Ecto neural progenitor cell (in vitro differentiated cells): ENCODE measurements around the gene CDKL4.
"Not testable (repeated sequence)": the region's sequence is repeated elsewhere in the genome, so short reads cannot be mapped to it uniquely, and the experiment has no call there.

ENCODE experiments used
- DNase-seq: peaks from one replicate; pipeline ENCODE4 v3.0.0-alpha.2; 2018; ENCODE audit warnings: low spot score

The CDKL4 gene

GRCh38 chr2:39178756-39179155, 65.0 kb downstream of the CDKL4 start:
- DNase-seq: no peak

DNA sequence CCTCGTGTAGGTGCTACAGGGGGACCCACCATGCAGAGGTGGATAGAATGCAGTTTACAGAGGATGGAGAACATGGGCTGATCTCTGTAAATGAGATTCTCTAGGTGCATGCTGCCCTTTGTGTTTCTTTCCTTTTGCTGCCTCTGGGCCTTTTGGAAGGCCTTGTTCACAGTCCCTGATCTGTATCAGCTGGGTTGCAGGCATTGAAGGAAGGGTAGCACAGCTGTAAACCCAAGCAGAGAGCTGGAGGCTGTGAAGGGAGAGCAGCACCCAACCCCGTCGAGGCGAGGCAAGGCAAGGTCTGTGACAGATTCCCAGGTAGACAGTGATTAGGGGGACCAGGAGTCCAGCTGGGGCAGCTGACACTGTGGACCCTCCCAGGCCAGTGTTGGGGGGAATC, 66.8 kb downstream of the CDKL4 start:
- DNase-seq: no peak

- DNase-seq: no peak
These were observed 68.6 kb downstream of the CDKL4 start for GRCh38 chr2:39175026-39175812.

DNA sequence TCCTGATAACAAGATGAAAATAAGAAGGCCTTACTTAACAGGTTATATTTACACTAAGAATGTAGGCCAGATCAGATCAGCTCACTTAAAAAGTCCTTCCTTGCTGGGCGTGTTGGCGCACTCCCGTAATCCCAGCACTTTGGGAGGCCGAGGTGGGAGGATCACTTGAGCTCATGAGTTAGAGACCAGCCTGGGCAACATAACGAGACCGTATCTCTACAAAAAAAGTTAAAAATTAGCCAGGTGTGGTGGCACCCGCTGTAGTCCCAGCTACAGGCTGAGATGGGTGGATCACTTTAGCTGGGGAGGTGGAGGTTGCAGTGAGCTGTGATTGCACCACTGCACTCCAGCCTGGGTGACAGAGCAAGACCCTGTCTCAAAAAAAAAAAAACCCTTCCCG, 69.7 kb downstream of the CDKL4 start:
- no peak for DNase-seq

DNA sequence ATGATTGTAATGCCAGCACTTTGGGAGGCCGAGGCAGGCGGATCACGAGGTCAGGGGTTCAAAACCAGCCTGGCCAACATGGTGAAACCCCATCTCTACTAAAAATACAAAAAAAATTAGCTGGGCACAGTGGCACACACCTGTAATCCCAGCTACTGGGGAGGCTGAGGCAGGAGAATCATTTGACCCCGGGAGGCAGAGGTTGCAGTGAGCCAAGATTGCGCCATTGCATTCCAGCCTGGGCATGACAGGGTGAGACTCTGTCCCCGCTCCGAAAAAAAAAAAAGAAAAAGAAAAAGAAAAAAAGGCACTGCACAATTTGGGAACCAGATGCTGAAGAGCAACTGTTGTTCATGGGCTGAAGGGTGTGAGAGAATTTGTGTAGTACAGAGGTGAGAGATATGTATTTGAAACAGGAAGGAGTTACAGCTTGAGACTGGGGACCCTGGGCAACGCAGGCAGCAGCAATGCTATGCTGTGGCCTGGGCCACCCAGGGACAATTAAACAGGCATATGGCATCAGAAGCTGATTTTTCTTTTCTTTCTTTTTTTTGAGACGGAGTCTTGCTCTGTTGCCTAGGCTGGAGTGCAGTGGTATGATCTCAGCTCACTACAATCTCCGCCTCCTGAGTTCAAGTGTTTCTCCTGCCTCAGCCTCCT, 71.6 kb downstream of the CDKL4 start:
- DNase-seq: not testable (repeated sequence)

- no peak for DNase-seq
These were observed 72.1 kb downstream of the CDKL4 start for GRCh38 chr2:39171621-39172020.

DNA sequence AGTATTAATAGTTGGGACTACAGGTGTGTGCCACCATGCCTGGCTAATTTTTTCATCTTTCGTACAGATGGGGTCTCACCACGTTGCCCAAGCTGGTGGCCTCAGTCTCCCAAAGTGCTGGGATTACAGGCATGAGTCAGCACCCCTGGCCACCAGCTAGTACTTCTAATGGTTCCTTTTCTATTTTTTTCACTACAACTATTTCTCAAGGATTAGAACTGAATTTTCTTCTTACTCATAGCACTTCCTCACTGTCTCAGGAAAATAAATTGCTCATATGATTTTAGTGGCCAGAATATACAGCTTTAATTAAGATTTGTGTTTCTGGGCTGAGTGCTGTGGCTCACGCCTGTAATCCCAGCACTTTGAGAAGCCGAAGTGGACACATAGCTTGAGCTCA, 79.7 kb downstream of the CDKL4 start:
- no peak for DNase-seq

GRCh38 chr2:39160982-39161381, 82.8 kb downstream of the CDKL4 start:
- no peak for DNase-seq

DNA sequence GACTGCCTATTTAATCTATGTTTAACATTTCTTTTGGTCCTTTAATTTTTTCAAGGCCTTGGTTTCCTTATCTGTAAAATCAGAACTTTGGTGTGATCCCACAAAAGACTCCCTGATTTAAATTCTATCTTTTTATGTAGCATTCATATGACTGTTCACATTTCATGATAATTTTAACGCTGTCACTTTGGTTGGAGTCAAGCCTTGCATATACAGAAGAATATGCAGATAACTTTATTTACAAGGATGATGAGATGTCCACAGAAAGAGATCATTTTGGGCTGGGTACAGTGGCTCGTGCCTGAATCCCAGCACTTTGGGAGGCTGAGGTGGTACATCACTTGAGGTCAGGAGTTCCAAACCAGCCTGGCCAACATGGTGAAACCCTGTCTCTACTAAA, 84.5 kb downstream of the CDKL4 start:
- no peak for DNase-seq

DNA sequence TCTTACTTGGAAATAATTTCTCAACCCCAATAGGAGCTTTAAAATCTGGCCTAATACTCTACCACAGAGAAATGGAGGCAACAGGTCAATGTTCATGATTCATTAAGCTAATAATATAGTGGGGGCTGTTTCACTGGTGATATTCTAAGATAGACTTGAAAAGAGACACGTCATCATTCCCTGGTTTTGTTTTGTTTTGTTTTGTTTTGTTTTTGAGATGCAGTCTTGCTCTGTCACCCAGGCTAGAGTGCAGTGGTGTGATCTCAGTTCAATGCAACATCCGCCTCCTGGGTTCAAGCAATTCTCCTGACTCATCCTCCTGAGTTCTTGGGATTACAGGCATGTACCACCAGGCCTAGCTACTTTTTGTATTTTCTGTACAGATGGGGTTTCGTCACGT, 85.4 kb downstream of the CDKL4 start:
- DNase-seq: no peak

GRCh38 chr2:39156846-39157245, 86.9 kb downstream of the CDKL4 start:
- DNase-seq: no peak

GRCh38 chr2:39156107-39156506, 87.7 kb downstream of the CDKL4 start:
- DNase-seq: no peak

DNA sequence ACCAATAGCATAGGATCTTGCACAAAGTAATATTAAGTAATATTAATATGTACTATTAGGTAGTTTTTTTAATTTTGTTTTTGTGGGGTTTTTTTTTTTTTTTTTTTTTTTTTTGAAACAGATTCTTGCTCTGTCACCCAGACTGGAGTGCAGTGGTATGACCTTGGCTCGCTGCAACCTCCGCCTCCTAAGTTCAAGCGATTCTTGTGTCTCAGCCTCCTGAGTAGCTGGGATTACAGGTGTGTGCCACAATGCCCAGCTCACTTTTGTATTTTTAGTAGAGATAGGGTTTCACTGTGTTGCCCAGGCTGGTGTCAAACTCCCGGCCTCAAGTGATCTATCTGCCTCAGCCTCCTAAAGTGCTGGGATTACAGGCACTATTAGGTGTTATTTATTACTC, 88.2 kb downstream of the CDKL4 start:
- DNase-seq: not testable (repeated sequence)

DNA sequence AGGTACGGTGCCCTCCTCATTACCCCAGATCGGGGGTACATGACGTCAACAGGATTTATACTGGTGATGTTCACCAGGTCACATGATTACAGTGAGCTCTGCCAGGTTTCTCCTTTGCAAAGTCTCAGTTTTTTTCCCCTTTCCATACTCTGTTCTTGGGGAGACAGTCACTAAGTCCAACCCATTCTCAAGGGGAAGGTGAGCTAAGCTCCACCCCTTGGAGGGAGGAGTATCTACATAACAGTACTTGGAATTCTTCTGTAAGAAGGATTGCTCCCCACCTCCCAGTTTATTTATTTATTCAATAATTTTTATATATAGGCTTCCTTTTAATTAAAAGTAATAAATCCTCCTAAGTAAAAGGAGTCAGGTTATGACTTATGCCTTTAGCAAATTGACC, 88.8 kb downstream of the CDKL4 start:
- no peak for DNase-seq

DNA sequence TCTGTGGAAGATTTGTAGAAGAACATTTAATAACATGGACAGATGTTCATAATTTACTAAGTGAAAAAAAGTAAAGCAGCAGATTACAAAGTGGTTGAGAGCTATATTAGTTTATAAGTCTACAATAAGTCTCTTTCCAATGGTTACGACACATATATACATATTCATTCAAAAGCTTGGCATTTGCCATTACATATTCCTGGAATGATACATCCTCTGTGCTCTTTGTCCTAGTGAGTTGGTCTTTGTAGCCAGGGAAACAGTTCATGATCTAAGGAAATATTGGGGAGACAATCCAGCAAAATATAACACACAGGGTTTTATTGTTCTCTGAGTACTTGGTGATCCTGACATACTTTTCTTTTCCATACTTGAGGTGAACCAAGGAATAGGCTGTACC, 90.5 kb downstream of the CDKL4 start:
- DNase-seq: no peak

DNA sequence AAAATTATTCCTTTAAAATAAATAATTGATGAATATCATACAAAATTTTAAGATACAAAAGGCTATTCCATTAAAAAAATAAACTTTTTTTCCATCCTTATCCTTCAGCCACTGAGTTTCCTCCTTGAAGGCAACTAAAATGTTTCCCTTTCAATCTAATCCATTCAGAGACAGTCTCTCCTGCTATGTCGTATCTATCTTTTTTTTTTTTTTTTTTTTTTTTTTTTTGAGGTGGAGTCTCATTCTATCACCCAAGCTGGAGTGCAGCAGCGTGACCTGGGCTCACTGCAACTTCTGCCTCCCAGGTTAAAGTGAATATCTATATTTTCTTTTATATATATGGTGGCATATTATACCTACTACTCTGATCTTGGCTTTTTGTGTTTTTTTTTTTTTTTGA, 91.3 kb downstream of the CDKL4 start:
- DNase-seq: no peak

GRCh38 chr2:39150890-39151497, 92.8 kb downstream of the CDKL4 start:
- DNase-seq: no peak

- no peak for DNase-seq
These were observed 93.6 kb downstream of the CDKL4 start for GRCh38 chr2:39150102-39150562.

DNA sequence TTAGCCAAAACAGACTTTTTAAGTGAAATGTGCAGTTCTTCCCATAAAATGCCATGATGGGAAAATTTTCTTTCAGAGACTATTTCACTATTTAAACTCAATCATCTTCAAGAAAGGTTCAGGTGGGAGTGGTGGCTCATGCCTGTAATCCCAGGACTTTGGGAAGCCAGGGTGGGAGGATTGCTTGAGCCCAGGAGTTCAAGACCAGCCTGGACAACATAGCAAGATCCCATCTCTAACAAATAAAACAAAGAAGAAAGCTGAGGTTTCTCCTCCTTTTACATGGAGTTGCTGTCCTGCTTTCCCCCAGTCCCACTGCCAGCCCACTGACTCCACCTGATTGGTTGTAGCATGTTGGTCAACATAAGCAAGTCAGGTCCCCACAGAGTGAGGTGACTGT, 97.1 kb downstream of the CDKL4 start:
- DNase-seq: no peak

DNA sequence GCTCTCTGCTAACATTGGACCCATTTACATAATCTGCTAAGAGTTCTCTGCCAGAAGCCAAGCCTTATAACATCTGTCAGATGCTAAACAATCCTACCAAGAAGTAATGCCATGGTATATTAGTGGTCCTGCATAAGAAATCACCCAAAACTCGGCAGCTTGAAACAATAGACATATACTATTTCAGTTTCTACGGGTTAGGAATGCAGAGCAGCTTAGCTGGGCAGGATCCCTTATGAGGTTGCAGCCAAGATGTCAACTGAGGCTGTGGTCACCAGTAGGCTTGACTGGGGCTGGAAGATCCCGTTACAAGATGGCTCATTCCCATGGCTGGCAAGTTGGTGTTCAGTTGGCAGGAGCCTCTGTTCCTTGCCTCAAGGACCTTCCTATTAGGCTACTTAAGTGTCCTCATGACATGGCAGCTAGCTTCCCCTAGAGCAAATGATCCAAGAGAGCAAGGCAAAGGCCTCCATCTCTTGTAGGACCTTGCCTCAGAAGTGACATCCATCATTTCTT, 97.8 kb downstream of the CDKL4 start:
- DNase-seq: no peak

DNA sequence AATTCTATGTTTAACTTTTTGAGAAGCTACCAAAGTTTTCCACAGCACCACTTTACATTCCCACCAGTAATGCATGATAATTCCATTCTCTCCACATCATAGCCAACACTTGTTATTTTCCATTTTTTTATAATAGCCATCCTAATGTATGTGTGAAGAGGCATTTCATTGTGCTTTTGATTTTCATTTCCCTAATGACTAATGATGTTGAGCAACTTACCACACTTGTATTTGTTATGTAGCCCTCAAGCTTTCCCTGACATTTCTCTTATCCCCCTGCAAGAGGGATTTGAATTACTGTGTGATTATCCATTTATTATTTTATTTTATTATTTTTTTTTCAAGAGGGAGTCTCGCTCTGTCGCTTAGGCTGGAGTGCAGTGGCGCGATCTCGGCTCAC, 99.4 kb downstream of the CDKL4 start:
- no peak for DNase-seq

DNA sequence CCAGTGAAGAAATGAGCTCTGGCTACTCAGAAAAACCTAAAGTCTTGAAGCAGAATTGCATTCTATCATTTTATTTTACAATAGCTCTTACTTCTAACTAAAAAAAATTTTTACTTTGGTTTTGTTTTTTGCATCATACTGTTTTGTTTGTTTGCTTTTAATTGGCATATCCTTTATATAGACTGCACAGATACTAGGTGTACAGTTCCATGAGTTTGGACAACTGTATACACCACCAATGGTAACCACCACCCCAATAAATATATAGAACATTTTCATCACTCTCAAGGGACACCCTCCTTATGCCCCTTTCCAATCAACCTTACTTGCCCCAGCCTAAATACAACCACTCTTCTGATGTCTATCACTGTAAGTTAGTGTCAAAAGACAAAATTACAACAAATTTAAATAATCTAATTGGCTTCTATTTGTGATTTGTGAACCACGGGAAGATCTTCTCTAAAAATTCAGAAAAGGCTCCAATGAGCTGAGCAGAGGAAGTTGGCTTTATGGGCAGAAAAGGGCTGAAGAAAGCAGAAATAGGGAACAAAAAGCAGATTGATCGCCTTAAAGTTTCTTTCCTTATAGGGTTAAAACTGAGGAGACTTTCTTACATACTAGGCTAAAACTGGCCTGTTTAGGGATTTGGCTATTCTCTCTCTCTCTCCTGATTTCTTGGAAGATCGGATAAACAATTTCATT, 100.7 kb downstream of the CDKL4 start:
- no peak for DNase-seq
